Thymus (tissue), 11 donors: ENCODE data around the gene UGT1A10. TPM values are rescaled to one million over a fixed set of nuclear protein-coding genes. Genes with fewer than 3 reads are reported as not detected.

ENCODE experiments used
- DNase-seq, 9 donors: peaks; one replicate each; pipeline ENCODE4 v3.0.0-alpha.2; 2013; ENCODE audit warnings: low spot score in 9 of 9, low read depth in 6 of 9, missing footprints in 1 of 9
- H3K27ac ChIP-seq, 2 donors: one replicate each; pipeline ENCODE4 v1.5.1; 2013; ENCODE audit warnings: control low read depth in 1 of 2, low read depth in 1 of 2, low read length in 1 of 2, mild to moderate bottlenecking in 1 of 2, moderate library complexity in 1 of 2
- H3K27me3 ChIP-seq, 2 donors: one replicate each; pipeline ENCODE4 v1.5.1; 2013; ENCODE audit warnings: low read length in 1 of 2; ENCODE audit not compliant: control insufficient read depth in 2 of 2, insufficient read depth in 1 of 2
- H3K36me3 ChIP-seq, 2 donors: one replicate each; pipeline ENCODE4 v1.5.1; 2013; ENCODE audit warnings: low read length in 1 of 2, mild to moderate bottlenecking in 1 of 2, moderate library complexity in 1 of 2; ENCODE audit not compliant: control insufficient read depth in 2 of 2, insufficient read depth in 2 of 2
- H3K4me1 ChIP-seq, 2 donors: one replicate each; pipeline ENCODE4 v1.5.1; 2013; ENCODE audit warnings: low read length in 2 of 2; ENCODE audit not compliant: control insufficient read depth in 2 of 2, insufficient read depth in 2 of 2
- H3K4me3 ChIP-seq, 2 donors: one replicate each; pipeline ENCODE4 v1.5.1; 2013; ENCODE audit warnings: low read length in 2 of 2, control low read depth in 1 of 2, mild to moderate bottlenecking in 1 of 2
- H3K9me3 ChIP-seq, 2 donors: one replicate each; pipeline ENCODE4 v1.5.1; 2013; ENCODE audit warnings: low read length in 1 of 2, mild to moderate bottlenecking in 1 of 2; ENCODE audit not compliant: control insufficient read depth in 2 of 2, insufficient read depth in 1 of 2
- WGBS: extraction: QIAGEN DNeasy Blood & Tissue Kit; methylation state at CpG from one replicate; pipeline ENCODE4 v1.1.7; 2013; 5-methylcytosine and 5-hydroxymethylcytosine counted together
- polyA plus RNA-seq: library from polyadenylated mRNA; stranded (reverse); fragments of 200-250 nt; gene quantifications from one replicate; pipeline ENCODE4 v1.2.3, GENCODE V29; 2013
- total RNA-seq: library from RNA; stranded (reverse); fragments of 120-200 nt; gene quantifications from one replicate; pipeline ENCODE4 v1.2.4, GENCODE V29; 2013
- donor health status: healthy.

The UGT1A10 gene
- total and polyA plus RNA-seq, 2 donors: 0.09 to 0.39 TPM

- no peak for DNase-seq
- 97% methylated on average over 4 of the region's 4 CpGs for WGBS
- Histone ChIP-seq H3K27me3 (no peaks in the 10 kb centered on the region), H3K36me3 (no peaks in the 10 kb centered on the region), H3K9me3 (no peaks in the 10 kb centered on the region), H3K27ac (peak overlapping the region in 1 of 2 donors; percentile 4), H3K4me3 (no peak overlapping the region), H3K4me1 (no peaks in the 10 kb centered on the region)
Observed at GRCh38 chr2:233668605-233669260, 32.5 kb downstream of the UGT1A10 start.

DNA sequence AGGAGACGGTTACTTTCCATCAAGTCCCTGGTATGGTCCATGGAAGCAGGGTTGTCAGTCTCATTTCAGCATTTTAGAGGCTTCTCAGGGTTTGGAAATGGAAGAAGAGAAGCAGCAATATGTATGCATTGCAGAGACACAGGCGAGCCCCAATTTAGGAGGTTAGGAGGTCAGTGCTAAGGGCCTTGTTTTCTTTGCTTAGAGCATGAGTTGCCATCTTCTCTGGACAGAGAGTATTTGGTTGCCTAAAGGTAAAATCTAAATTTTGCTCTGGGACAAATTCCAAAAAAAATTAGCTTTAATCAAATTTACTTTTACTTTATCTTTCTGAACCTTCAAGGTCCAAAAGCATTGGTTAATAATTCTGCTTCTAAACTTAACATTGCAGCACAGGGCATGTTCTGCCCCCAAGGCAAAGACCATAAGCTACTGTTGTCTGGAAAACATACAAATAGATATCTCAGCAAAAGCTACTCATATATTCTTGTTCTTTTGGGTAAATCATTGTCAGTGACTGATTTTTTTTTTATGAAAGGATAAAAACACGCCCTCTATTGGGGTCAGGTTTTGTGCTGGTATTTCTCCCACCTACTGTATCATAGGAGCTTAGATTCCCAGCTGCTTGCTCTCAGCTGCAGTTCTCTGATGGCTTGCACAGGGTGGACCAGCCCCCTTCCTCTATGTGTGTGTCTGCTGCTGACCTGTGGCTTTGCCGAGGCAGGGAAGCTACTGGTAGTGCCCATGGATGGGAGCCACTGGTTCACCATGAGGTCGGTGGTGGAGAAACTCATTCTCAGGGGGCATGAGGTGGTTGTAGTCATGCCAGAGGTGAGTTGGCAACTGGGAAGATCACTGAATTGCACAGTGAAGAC is 35.3 kb downstream of the UGT1A10 start, which contains the start of gene UGT1A9:
TSS of gene UGT1A9 (plus strand) at position 609 of the 872 bp plus-strand sequence. CDS start at position 646, 37 bp downstream.
- WGBS: 96% methylated on average over 5 of the region's 5 CpGs
- Histone ChIP-seq H3K27me3 (no peaks in the 10 kb centered on the region), H3K36me3 (no peaks in the 10 kb centered on the region), H3K4me3 (no peak within 1 kb of the TSS), H3K9me3 (no peaks in the 10 kb centered on the region), H3K27ac (no peak within 1 kb of the TSS), H3K4me1 (no peaks in the 10 kb centered on the region)
- DNase-seq: no peak

DNA sequence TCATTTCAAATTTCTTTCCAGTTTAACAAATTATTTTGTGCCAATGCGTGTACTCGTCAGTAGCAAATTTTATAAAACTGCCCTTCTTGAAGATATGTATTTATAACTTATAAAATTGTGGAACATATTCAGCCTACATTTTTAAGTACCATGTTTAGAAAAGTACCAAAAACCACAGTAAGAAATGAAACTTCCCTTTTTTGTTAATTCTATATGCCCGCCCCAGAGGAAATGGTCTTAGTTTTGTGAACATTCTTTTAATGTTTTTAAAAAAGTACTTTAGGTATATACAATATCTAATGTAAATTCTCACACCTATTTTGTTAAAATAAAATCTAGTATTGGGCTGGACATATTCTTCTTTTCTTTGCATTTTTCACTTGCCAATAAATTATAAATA is 36.6 kb downstream of the UGT1A10 start:
- no peak for DNase-seq
- no peaks in the 10 kb centered on the region for H3K36me3 ChIP-seq
- no peak overlapping the region for H3K27ac ChIP-seq
- WGBS: 60% methylated on average over 3 of the region's 3 CpGs
- H3K9me3 ChIP-seq: no peaks in the 10 kb centered on the region
- H3K27me3 ChIP-seq: no peaks in the 10 kb centered on the region
- H3K4me1 ChIP-seq: no peaks in the 10 kb centered on the region
- no peak overlapping the region for H3K4me3 ChIP-seq

DNA sequence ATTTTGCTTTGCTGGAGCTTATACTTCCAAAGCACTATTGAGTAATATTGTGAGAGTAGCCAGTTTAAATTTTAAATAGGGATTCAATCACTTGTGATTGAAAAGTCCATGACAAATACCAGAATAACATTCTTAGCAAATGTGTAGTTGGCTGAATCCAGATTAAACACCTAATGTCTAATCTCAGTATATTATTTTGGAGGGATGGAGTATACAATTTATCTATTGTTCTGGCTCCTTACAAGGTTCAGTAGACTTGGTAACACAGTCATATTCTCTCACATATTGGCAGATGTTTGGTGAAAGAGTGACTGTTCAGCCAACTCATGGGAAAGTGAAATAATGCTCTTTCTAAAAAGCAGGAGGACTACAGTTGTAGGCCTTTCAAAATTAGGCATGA is 37.6 kb downstream of the UGT1A10 start:
- Histone ChIP-seq H3K36me3 (no peaks in the 10 kb centered on the region), H3K4me1 (no peaks in the 10 kb centered on the region), H3K4me3 (no peak overlapping the region), H3K27ac (peak overlapping the region in 1 of 2 donors; percentile 37), H3K9me3 (no peaks in the 10 kb centered on the region), H3K27me3 (no peaks in the 10 kb centered on the region)
- no peak for DNase-seq

GRCh38 chr2:233674314-233674713 is 38.1 kb downstream of the UGT1A10 start:
- H3K27me3 ChIP-seq: no peaks in the 10 kb centered on the region
- H3K9me3 ChIP-seq: no peaks in the 10 kb centered on the region
- no peaks in the 10 kb centered on the region for H3K4me1 ChIP-seq
- H3K4me3 ChIP-seq: no peak overlapping the region
- H3K27ac ChIP-seq: peak overlapping the region in 1 of 2 donors; percentile 37
- no peak for DNase-seq
- 86% methylated on average over 1 of the region's 1 CpG for WGBS
- no peaks in the 10 kb centered on the region for H3K36me3 ChIP-seq

DNA sequence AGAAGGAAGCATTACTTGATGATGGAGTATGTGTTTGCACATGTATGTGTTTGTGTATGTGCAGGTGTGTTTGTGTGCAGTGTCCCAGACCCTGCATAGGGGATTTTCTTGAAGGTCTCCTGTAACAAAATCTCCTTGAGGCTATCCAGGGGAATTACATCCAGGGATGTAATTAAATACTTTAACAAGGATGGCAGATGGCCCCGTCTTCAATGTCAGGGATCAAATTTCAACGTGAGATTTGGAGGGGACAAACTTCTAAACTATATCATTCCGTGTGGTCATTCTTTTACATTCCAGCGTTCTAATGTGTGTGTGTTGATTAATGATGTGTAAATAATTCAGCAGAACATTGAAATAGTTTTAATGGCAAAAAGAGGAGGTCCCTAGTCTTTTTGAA is 38.7 kb downstream of the UGT1A10 start:
- peak in 1 of 9 donors; percentile 19 for DNase-seq
- no peaks in the 10 kb centered on the region for H3K27me3 ChIP-seq
- no peak overlapping the region for H3K4me3 ChIP-seq
- no peaks in the 10 kb centered on the region for H3K36me3 ChIP-seq
- no peaks in the 10 kb centered on the region for H3K4me1 ChIP-seq
- no peaks in the 10 kb centered on the region for H3K9me3 ChIP-seq
- no peak overlapping the region for H3K27ac ChIP-seq
- 91% methylated on average over 4 of the region's 4 CpGs for WGBS

GRCh38 chr2:233676046-233676445 is 39.8 kb downstream of the UGT1A10 start:
- H3K27me3 ChIP-seq: no peaks in the 10 kb centered on the region
- no peaks in the 10 kb centered on the region for H3K36me3 ChIP-seq
- DNase-seq: no peak
- H3K9me3 ChIP-seq: no peaks in the 10 kb centered on the region
- no peak overlapping the region for H3K27ac ChIP-seq
- WGBS: 95% methylated on average over 2 of the region's 2 CpGs
- H3K4me3 ChIP-seq: no peak overlapping the region
- H3K4me1 ChIP-seq: no peaks in the 10 kb centered on the region

DNA sequence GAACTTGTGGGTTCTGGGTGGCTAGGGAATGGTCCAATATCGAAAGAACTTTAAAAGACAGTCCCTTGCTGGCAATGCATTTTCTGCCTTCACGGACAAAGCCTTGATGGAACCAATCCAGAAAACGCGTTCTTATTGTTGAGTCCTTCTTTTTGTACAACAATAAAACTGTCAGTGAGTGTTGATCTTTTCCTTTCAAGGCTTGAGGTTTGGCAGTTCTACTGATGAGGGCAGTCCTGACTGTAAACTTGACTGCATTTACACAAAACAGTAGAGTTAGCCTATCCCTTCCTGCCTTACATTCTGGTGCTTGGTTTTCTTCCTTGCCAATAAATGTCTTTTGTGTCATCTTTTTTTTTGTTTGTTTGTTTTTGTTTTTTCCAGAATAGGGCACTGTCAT is 42.9 kb downstream of the UGT1A10 start:
- Histone ChIP-seq H3K36me3 (no peaks in the 10 kb centered on the region), H3K27me3 (no peaks in the 10 kb centered on the region), H3K4me3 (no peak overlapping the region), H3K27ac (no peak overlapping the region), H3K4me1 (no peaks in the 10 kb centered on the region), H3K9me3 (no peaks in the 10 kb centered on the region)
- no peak for DNase-seq
- WGBS: 93% methylated on average over 4 of the region's 4 CpGs

- Histone ChIP-seq H3K4me3 (no peak overlapping the region), H3K27ac (no peak overlapping the region), H3K4me1 (no peaks in the 10 kb centered on the region), H3K36me3 (no peaks in the 10 kb centered on the region), H3K9me3 (no peaks in the 10 kb centered on the region), H3K27me3 (no peaks in the 10 kb centered on the region)
- no peak for DNase-seq
- 87% methylated on average over 4 of the region's 4 CpGs for WGBS
Observed at GRCh38 chr2:233680361-233681045, 44.3 kb downstream of the UGT1A10 start.
